AG04450 (cell line): ENCODE results near the gene PI16. TPM values are rescaled to one million over a fixed set of nuclear protein-coding genes. Genes with fewer than 3 reads are reported as not detected.

Source experiments
- CTCF ChIA-PET: fragments of 300-600, 350-600 bp; formaldehyde crosslinking; extraction: SDS; loops from one replicate; lab custom pipeline; 2022; ENCODE audit warnings: antibody characterized with exemption, inconsistent platforms; lab: Charles Lee
- POLR2A ChIA-PET: fragments of 350-600 bp; formaldehyde crosslinking; extraction: SDS; loops from one replicate; lab custom pipeline; 2021; ENCODE audit warnings: antibody characterized with exemption, inconsistent platforms; lab: Yijun Ruan, JAX
- DNase-seq: peaks from one replicate; pipeline ENCODE4 v3.0.0-alpha.2; 2011; ENCODE audit warnings: low read depth, low spot score
- H3K27ac ChIP-seq: one replicate; pipeline ENCODE4 v1.5.1; 2012; ENCODE audit warnings: low read depth, low read length, control low read depth
- H3K27me3 ChIP-seq: one replicate; pipeline ENCODE4 v1.6.0; 2012; ENCODE audit warnings: low read length; ENCODE audit not compliant: control insufficient read depth, insufficient read depth
- H3K4me3 ChIP-seq: 2 replicates; pipeline ENCODE4 v1.5.1; 2011; ENCODE audit warnings: mild to moderate bottlenecking, low read depth, low read length, control low read depth
- H3K9me3 ChIP-seq: 2 replicates; pipeline ENCODE4 v1.5.1; 2012; ENCODE audit warnings: low read length; ENCODE audit not compliant: control insufficient read depth, insufficient read depth
- polyA plus RNA-seq: library from polyadenylated mRNA; depleted of rRNA; stranded (reverse); fragments of >200 nt; gene quantifications from 2 replicates; pipeline ENCODE4 v1.2.3, GENCODE V29; 2011
- TF ChIP-seq, protein P1 (sequence below): IDR thresholded peaks from 2 replicates; pipeline ENCODE4 v1.5.1; 2011; ENCODE audit warnings: low read depth, low read length, control low read depth, inconsistent platforms

PI16 gene
- polyA plus RNA-seq, 1 experiment: 0.05 TPM

DNA sequence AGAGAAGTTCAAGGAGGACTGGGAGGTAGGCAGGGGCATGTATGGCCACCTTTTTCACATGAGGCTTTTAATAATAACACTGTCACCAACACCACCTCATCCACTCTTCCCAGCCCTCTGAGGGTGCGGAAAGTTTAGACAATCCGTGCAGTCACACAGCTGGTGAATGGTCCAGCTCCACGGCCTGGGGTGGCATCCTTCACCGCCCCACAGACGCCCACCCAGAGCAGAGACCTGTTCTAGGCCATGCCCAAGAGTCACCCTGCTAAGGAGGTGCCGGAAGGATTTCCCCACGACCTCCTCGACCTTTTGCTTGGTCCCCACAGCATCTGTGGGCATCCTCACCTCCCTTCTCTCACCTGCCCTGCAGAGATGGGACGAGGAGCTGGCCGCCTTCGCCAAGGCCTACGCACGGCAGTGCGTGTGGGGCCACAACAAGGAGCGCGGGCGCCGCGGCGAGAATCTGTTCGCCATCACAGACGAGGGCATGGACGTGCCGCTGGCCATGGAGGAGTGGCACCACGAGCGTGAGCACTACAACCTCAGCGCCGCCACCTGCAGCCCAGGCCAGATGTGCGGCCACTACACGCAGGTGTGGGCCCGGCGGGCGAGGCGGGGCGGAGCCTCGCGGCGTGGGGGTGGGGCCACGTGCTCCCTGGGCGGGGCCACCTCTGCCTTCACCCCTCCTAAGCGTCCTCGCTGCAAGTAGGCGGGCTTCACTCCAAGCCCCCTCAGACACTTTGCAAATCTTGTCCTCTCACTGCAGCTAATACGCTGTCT is 4.4 kb downstream of the PI16 start:
- POLR2A ChIA-PET: interaction anchor here (0.8 kb wide), 1 partner anchor 45 kb away, joined by 4 read pairs; no protein-coding TSS in a partner anchor
- H3K9me3 ChIP-seq: no peaks in the 10 kb centered on the region; the same call in 1 of the 2 replicates
- no peak overlapping the region for H3K4me3 ChIP-seq
- TF ChIP-seq, protein P1, sequence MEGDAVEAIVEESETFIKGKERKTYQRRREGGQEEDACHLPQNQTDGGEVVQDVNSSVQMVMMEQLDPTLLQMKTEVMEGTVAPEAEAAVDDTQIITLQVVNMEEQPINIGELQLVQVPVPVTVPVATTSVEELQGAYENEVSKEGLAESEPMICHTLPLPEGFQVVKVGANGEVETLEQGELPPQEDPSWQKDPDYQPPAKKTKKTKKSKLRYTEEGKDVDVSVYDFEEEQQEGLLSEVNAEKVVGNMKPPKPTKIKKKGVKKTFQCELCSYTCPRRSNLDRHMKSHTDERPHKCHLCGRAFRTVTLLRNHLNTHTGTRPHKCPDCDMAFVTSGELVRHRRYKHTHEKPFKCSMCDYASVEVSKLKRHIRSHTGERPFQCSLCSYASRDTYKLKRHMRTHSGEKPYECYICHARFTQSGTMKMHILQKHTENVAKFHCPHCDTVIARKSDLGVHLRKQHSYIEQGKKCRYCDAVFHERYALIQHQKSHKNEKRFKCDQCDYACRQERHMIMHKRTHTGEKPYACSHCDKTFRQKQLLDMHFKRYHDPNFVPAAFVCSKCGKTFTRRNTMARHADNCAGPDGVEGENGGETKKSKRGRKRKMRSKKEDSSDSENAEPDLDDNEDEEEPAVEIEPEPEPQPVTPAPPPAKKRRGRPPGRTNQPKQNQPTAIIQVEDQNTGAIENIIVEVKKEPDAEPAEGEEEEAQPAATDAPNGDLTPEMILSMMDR: no peak
- H3K27me3 ChIP-seq: no peaks in the 10 kb centered on the region
- DNase-seq: no peak
- H3K27ac ChIP-seq: no peak overlapping the region
- CTCF ChIA-PET: no interaction called here

DNA sequence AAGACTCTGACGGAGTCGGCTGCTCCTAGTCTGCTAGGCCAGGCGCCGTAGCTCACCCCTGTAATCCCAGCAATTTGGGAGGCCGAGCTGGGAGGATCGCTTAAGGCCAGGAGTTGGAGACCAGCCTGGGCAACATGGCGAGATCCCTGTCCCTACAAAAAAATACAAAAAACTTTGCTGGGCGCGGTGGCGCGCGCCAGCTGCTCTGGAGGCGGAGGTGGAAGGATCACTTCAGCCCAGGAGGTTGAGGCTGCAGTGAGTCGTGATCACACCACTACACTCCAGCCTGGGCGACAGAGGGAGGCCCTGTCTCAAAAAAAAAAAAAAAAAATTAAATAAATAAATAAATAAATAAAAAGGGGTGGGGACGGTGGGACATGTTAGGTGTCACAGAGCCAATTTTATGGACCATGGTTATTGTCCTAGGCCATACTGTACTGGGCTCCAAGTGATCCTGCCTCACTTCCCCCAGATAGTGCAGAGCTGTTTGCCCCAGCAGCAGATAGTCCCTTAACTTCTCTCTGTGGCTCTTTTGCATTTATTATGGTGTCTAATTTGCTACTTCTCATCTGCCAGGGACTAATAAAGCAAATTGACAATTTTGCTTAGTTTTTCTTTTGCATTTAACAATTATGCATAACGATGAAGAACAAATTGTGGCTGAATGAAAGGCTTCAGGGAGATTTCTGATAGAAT is 5.2 kb downstream of the PI16 start:
- TF ChIP-seq, protein P1: no peak
- no peak for DNase-seq
- H3K9me3 ChIP-seq: no peaks in the 10 kb centered on the region; the same call in 1 of the 2 replicates
- no peak overlapping the region for H3K27ac ChIP-seq
- H3K27me3 ChIP-seq: no peaks in the 10 kb centered on the region
- no peak overlapping the region for H3K4me3 ChIP-seq
- ChIA-PET POLR2A (interaction anchor here (0.8 kb wide), 1 partner anchor 46 kb away, joined by 4 read pairs; no protein-coding TSS in a partner anchor), CTCF (interaction anchor here (0.7 kb wide), 1 partner anchor 345 kb away, joined by 3 read pairs; no protein-coding TSS in a partner anchor)

DNA sequence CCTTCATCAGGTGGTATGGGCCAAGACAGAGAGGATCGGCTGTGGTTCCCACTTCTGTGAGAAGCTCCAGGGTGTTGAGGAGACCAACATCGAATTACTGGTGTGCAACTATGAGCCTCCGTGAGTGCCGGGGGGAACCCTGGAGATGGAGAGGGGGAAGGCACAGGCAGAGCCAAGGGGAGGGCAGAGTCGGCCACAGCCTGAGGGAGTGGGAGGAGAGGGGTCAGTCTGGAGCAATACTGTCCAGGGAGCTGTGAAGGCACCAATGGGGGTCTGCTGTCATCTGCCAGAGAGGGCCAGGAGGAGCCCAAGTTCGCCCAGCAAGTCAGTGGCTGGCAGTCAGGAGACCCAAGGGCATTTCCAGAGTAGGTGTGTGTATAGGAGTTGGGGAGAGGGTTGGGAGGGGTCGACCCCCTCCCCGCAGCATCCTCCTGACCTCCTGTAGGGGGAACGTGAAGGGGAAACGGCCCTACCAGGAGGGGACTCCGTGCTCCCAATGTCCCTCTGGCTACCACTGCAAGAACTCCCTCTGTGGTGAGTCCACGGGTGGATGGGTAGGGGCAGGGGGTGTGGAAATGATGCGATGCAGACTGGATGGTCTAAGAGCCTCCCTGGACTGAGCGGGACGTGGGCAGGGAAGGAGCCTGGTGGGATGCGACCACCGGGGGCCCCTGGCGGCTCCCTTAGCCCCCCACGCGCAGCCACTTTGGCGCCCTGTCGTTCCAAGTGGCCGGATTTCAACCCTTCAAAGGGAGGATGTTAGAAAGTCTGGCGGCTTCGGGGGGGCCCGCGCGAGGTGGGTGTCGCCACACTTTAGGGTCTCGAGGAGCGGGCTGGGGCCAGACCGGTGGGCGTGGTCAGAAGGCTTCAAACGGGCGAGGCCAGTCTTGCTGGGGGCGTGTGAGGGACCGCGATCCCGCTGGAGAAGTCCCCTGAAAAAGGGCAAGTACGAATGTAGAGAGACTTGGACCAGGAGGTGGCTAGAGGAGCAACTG is 7.2 kb downstream of the PI16 start:
- ChIA-PET CTCF (no interaction called here), POLR2A (no interaction called here)
- no peak for DNase-seq
- no peaks in the 10 kb centered on the region for H3K27me3 ChIP-seq
- no peak overlapping the region for H3K4me3 ChIP-seq
- TF ChIP-seq, protein P1: no peak
- H3K9me3 ChIP-seq: no peaks in the 10 kb centered on the region; the same call in 1 of the 2 replicates
- H3K27ac ChIP-seq: no peak overlapping the region

DNA sequence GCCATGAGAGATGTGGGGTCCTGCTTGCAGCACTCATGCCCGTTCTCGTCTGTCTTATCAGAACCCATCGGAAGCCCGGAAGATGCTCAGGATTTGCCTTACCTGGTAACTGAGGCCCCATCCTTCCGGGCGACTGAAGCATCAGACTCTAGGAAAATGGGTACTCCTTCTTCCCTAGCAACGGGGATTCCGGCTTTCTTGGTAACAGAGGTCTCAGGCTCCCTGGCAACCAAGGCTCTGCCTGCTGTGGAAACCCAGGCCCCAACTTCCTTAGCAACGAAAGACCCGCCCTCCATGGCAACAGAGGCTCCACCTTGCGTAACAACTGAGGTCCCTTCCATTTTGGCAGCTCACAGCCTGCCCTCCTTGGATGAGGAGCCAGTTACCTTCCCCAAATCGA is 8.3 kb downstream of the PI16 start:
- TF ChIP-seq, protein P1: no peak
- no peak for DNase-seq
- POLR2A ChIA-PET: no interaction called here
- CTCF ChIA-PET: no interaction called here
- H3K9me3 ChIP-seq: no peaks in the 10 kb centered on the region; the same call in 1 of the 2 replicates
- H3K27ac ChIP-seq: no peak overlapping the region
- no peaks in the 10 kb centered on the region for H3K27me3 ChIP-seq
- no peak overlapping the region for H3K4me3 ChIP-seq
